GM19372 (cell line): ENCODE results near the gene EHMT1.
"Not testable (repeated sequence)": the region's sequence is repeated elsewhere in the genome, so short reads cannot be mapped to it uniquely, and the experiment has no call there.

Experiments
- ATAC-seq: cut with Tn5 transposase; IDR thresholded peaks from one replicate; pipeline ENCODE4 v1.9.1; 2021; ENCODE audit warnings: mild to moderate bottlenecking, low read depth, moderate library complexity; ENCODE audit not compliant: unreplicated experiment

EHMT1 gene

GRCh38 chr9:137590123-137590468, 28.7 kb upstream of the EHMT1 start:
- ATAC-seq, result no peak

DNA sequence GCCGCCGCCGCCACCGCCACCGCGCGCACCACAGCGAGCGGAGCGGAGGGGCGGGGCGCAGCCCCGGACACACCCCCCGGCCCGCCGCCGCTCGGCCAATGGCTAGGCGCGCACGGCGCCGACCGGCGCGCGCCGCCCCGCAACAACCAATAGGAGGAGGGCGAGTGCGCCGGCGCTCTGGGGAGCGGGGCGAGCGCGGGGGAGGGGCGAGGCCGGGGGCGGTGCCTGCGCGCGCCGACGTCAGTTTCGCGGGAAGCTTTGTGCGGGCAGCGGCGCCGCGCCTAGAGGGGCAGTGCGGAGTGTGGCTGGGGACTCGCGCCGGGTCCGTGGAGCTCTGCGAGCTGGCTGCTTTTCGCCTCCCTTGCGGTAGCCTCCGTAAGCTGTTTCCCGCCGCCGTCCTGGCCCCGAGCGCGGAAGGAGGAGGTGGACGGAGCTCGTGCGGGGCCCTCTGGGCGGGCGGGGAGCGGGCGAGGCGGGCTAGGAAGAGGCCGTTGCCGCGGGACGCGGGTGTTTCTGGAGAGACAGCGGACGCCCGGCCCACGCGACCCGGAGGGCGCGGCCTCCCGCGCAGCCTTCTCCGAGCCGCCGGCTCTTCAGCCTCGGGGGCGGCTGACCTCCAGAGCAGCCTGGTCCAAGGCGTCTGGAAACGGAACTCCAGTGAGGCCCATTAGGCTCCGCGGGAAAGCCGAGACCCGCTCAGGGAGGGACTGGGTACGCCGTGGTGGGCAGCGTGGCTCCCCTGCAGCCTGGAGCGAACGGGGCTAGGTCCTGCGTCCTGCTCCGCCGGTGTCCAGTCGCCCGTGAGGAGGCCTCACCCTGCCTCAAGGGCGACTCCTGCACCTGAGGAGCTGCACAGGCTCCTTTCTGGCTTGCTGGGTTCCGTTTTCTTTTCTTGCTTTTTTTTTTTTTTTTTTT, 28.1 kb upstream of the EHMT1 start, which contains the start of gene ZMYND19:
Gene ZMYND19 (minus strand): TSS at position 44 of the 915 bp plus-strand sequence. CDS start 249 bp downstream, outside the sequence.
- ATAC-seq, result peak; percentile 84

- ATAC-seq, result no peak
Observed at GRCh38 chr9:137592767-137593166, 26.0 kb upstream of the EHMT1 start.

GRCh38 chr9:137593176-137593575, 25.6 kb upstream of the EHMT1 start:
- no peak for ATAC-seq

DNA sequence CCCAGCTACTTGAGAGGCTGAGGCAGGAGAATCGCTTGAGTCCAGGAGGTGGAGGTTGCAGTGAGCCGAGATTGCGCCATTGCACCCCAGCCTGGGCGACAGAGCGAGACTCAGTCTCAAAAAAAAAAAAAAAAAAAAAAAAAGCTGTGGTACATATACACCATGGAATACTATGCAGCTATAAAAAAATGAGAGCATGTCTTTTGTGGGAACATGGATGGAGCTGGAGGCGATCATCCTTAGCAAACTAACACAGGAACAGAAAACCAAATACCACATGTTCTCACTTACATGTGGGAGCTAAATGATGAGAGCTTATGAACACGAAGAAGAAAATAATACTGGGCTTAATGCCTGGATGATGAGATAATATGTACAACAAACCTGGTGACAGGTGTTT, 22.2 kb upstream of the EHMT1 start:
- not testable (repeated sequence) for ATAC-seq

DNA sequence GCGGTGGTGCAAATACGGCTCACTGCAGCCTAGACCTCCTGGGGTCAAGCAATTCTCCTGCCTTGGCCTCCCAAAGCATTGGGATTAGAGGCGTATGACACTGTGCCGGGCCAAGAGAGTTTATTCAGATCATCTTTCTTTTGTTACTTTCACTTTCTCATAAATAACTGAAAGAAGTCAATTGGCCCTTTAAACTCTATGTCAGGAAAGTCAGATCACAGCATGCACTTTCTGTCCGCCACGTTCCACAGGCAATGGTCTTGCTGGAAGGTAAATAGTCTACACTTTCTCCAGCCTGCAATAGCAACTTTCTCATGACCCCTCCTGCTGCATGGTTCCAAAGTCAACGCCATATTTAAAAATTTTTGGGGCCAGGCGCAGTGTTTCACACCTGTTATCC, 19.9 kb upstream of the EHMT1 start:
- no peak for ATAC-seq

DNA sequence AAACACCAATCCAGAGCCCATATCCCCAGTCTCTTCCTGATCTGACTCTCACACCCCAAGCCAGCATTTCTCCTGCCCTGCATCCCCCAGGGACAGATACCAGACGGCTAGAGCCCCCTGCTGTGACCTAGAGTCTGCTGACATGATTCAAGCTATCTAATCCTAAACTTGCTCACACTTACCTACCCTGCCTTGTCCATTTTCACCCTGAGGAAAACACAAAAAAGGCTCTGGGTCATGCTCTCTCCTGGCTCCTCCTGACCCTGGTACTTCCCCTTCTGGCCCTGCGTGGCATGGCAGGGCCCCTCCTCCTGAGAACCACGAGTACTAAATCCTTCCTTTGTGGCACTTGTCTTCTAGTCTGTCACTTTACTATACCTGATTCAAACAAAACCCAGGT, 16.1 kb upstream of the EHMT1 start:
- no peak for ATAC-seq

DNA sequence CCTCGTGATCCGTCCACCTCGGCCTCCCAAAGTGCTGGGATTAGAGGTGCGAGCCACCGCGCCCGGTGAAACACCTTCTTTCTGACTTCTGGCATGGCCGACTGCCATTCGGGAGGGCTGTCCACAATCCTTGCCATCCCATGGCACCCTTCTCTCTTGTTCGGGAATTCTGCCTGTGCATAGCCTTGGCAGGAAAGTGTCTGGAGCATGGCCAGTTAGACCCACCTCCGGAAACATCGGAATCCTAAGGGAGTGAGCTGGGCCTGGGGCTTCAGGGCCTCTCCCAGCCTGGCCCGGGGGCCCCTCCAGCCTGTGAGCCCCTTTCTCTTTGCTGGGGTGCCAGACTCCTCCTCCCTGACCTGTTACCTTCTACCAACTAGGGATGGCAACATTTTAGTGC, 14.9 kb upstream of the EHMT1 start:
- ATAC-seq, result no peak

- ATAC-seq, result no peak
Observed at GRCh38 chr9:137604345-137605086, 14.3 kb upstream of the EHMT1 start.

DNA sequence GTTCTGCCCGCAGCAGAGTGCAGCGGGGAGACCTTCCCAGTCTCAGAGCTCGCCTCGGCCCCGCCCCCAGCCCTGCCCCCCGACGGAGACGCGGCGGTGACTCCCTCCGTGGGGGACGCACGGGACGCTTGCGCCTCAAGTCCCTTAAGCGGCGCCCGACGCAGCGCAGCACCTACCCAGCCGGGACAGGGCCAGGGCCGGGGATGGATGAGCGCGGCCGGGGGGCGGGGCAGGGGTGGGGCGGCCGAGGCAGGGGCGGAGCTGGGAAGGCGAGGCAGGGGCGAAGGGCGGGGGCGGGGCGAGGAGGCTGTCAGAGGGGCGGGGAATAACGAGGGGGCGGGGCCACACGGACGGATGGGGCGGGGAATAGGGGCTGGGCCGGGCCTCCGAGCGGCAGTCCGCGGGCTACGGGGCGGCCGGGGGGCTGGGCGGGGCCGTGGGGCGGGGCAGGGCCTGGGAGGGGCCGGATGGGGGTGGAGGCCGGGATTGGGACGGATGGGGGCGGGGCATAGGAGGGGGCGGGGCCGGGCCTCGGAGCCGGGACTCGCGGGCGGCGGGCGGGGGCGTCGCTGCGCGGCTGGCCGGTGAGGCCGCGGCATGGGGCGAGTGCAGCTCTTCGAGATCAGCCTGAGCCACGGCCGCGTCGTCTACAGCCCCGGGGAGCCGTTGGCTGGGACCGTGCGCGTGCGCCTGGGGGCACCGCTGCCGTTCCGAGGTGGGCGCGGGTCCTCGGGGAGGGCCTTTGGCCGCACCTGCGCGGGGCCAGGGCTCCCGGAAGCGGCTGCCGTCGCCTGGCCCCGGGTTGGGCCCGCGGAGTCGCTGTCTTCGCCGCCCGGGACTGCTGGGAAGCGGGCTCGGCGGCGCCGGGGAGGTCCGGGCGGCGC, 13.4 kb upstream of the EHMT1 start, which contains the start of gene ARRDC1:
Gene ARRDC1 (plus strand): TSS at position 566 of the 884 bp plus-strand sequence. CDS start 32 bp downstream, at position 598.
- peak; percentile 80 for ATAC-seq

- ATAC-seq, result no peak
Observed at GRCh38 chr9:137606005-137606621, 12.7 kb upstream of the EHMT1 start.

DNA sequence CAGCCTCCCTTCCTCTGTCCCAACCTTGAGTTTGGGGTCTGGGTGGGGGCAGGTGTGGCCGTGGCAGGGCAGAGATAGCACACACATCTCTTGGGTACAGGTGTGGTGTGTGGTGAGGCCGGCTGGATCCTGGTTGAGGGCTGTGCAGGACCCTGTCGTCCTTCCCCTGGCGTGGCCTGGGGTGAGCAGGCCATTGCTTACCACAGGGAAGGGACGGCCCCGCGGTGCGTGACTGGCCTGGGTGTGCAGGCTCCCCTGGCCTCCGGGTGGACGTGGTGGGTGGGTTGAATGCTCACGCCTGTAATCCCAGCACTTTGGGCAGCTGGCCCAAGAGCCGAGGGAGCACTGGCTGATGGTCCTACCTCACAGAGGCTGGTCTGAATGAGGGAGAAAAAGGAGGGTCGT, 12.1 kb upstream of the EHMT1 start:
- no peak for ATAC-seq

- ATAC-seq, result no peak
Observed at GRCh38 chr9:137607141-137607857, 11.5 kb upstream of the EHMT1 start.

GRCh38 chr9:137610944-137611343, 7.9 kb upstream of the EHMT1 start:
- no peak for ATAC-seq

DNA sequence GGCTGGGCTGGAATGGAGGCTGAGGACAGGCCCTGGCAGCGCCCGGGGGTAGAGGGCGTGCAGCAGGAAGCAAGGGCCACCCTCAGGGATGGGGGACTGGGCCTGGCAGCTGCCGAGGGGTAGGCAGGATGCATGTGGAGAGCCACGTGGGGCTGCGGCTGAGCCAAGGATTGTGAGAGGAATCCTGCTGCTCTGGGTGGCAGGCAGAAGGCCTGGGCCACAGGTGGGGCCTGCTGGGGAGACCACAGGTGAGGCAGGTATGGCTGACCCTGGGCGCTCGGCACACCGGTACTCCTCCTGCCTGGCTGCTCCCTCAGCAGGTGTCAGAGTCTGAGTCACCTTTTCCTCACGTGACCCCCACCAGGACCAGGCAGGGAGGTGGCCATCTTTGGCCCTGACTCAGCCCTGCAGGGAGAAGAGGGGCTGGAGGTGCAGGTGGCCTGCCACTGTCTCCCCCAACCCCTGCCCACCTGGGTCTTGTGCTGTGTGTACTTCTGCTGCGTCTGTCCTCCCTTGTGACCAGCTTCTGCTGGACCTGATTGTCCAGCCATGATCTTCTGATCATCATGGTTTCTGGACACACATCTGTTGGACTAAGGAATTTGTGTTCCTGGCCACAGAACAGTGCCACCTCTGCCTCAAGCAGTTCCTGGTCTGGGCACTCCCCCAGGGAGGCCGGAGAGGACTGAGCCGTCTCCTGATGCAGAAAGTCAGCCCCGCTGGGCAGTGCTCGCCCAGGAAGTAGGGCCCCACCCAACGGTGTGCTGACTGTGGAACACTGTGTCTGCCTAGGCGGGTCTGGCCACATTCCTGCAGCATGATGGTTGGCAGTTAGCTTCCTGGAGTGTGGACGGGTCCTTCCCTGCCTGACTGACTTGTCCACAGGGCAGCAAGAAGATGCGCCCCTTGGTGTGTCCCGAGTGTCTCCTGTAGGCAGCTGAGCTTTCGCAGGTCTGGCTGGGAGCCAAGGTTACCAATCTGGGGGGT, 6.9 kb upstream of the EHMT1 start:
- ATAC-seq, result no peak

DNA sequence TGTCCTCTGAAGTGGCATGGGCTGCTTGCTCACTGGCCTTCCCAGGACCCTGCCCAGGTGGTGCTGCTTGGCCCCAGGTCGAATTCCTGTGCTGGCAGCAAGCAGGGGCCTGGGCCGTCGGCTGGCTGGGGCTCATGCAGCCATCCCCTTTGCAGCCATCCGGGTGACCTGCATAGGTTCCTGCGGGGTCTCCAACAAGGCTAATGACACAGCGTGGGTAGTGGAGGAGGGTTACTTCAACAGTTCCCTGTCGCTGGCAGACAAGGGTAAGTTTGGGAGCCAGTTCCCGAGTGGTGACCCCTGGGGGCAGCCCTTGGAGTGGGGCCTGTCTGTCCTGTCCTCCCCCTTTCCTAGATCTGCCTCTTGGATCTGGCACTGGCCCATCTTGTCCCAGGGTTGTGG, 6.1 kb upstream of the EHMT1 start:
- no peak for ATAC-seq

DNA sequence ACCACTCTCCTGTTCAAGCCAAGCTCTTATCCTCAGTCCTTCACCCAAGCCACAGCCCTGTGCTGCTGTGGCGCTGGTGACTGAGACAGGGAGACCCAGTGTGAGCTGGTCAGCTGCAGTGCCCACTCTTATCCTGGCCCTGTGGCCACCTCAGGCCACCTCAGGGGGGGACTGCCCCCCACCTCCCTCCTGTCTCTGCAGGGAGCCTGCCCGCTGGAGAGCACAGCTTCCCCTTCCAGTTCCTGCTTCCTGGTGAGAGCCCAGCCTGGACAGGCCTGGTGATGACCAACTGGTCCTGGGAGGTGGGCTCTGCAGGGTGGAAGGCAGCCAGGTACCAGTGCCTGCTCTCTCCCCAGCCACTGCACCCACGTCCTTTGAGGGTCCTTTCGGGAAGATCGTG, 5.5 kb upstream of the EHMT1 start:
- ATAC-seq, result no peak
